ENCODE results near the gene DEPP1. TPM values are rescaled to one million over a fixed set of nuclear protein-coding genes. Genes with fewer than 3 reads are reported as not detected.

DEPP1 gene, protein sequence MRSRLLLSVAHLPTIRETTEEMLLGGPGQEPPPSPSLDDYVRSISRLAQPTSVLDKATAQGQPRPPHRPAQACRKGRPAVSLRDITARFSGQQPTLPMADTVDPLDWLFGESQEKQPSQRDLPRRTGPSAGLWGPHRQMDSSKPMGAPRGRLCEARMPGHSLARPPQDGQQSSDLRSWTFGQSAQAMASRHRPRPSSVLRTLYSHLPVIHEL
- total RNA-seq (2022; extraction: Qiagen RNA extraction; ENCODE audit: low read depth): 1.1 to 2.6 TPM (median 1.5 TPM) in 5 replicates

DNA sequence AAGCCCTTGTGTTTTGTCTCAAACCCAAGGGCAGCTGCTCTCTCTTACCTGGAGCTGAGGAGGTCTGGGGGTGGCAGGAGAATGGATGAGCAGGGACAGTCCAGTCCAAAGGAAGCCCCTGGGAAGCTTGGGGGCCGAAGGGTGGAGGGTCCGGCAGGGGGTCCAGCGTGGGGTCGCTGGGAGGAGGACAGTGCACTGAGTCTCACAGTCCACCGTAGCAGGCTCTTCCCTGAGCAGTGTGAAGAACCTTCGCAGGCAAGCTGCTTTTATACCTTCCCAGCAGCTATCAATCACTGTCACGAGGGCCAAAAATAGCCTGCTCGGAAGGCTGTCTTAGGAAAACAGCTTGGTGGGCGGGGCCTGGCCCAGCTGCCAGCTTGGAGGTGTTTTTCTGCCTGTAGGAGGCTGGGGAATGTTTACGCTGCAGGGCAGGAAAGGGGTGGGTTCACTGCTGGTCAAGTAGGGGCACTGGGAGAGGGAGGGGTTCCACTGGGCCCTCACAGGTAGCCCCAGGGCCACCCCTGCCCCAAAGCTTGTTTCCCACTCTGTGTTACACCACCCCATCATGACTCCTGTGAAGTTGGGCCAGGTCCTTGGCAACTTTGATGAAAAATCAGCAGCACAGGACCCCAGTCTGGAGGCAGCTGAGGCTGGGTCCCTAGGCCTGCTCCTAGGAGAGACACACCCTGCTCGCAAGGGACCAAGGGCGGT, at the start of gene DEPP1:
Gene DEPP1, minus strand, starts transcription at position 240 of the 711 bp plus-strand sequence. CDS start 779 bp downstream, outside the sequence.

DNA sequence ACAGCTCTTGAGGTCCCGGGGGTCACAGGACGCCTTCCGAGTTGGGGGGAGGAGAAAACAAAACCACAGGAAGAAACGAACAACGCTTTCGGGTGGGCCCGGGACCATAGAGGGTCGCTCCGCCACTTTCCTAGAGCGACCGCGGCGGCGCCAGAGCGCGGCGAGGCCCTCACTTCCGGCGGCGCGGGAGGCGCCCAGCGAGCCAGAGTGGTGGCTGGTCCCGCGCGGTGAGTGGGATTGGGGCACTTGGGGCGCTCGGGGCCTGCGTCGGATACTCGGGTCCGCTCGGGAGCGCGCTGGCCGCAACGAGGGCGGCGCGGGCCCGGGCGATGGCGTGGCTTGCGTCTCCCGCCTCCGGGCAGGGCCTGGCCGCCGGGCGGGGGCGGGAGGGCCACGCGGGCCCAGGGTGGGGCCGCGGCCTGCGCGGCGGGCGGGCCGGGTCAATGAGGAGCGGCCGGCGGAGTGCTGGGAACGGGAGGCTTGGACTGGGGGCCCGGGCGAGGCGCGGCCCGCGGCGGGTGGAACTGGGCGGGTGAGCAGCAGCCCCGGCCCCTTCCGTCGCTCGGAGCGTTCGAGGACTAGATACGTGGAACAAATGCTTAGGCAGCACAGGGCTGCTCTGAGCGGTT, 22.3 kb upstream of the DEPP1 start, which contains the start of gene ZNF22:
Gene ZNF22, plus strand, starts transcription at position 172 of the 629 bp plus-strand sequence. CDS start 2,446 bp downstream, outside the sequence.

DNA sequence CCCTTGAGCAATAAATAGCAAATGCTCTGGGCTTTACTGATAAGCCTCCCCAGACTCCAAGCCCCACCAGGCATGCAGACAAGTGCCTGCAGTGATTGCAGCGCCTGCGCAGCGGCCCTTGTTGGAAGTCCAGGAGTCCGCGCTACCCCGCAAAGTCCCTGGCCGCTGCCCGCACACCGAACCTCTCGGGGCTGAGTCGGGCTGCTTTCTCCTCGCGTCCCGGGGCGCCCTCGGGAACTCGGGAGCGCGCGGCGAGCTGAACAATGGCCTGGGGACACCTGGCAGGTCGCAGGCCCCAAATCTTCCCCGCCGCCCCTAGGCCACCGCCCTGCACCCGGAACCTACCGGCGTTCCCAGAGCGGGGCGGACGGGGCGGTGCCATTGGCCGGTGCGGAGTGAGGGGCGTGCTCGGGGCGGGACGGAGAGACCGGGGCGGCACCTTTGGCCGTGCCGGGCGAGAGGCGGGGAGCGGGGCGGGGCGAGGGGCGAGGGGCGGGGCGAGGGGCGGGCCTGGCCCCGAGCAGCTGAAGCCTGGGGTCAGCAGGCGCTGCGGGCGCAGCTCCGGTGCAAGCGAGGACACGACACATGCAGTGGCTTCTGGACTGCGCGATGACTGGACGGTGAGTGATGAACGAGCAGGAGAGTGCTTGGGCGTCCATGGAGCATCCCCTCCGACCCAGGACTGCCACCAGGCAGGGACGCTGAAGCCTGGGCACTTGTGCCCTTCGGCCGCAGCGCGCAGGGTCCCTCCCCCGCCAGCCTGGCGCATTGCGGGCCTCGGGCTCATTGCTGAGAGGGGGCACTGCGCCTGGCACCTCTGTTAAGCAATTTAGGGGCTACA, 19.1 kb downstream of the DEPP1 start, which contains the start of gene RASSF4:
Gene RASSF4, plus strand, starts transcription at position 556 of the 841 bp plus-strand sequence. CDS start 10,401 bp downstream, outside the sequence.

Other genes with a start within 250 kb of the DEPP1 start
- gene TMEM72, start 67.5 kb downstream of the DEPP1 start, total RNA-seq (2022; extraction: Qiagen RNA extraction; ENCODE audit: low read depth): not detected in 5 replicates
- gene RASSF4, start 19.0 kb downstream of the DEPP1 start, total RNA-seq (2022; extraction: Qiagen RNA extraction; ENCODE audit: low read depth): 1.2 to 1.7 TPM (median 1.5 TPM) in 5 replicates
- gene ZNF22, start 22.1 kb upstream of the DEPP1 start, total RNA-seq (2022; extraction: Qiagen RNA extraction; ENCODE audit: low read depth): 5.4 to 7.2 TPM (median 6.2 TPM) in 5 replicates

Measured in A549 treated with DMSO at 1 μM for 4 hours (cell line).